SHP77 treated with DMSO at 0.1 percent for 48 hours (cell line): ENCODE measurements around the gene C2orf92.

ENCODE experiments used
- DNase-seq: peaks from one replicate; lab custom pipeline; 2025; lab: John Stamatoyannopoulos, UW

C2orf92 gene

GRCh38 chr2:97714084-97714949, 44.8 kb downstream of the C2orf92 start:
- no peak for DNase-seq

DNA sequence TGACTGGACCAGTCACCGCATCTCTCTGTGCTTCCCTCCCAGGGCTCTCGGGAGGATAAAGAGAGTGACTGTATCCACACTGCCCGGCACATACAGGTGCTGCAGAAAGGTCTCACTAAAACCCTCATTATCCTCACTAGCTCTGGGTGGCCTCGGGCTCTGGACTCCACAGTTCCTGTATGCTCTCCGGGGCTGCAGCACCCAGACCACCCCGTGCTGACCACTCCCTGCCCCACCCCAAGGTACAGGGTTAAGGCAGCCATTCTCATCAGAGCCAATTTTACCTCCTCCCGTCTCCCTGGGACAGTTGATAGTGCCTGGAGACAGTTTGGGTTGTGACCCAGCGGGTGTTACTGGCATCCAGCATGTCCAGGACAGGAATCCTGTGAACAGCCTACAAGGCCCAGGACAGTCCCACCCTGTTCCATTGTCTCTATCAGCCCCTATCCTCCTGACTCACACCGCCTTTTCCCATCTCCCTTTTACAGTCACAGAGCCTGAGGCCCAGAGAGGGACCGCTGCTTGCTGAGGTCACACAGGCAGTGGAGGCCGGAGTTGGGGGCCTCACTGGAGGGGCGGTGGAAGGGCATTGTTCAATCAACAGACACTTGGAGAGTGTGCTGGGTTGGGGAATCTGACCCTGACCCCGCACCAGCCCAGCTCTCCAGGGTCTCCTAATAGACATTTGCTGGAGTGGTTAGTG, 45.6 kb downstream of the C2orf92 start:
- no peak for DNase-seq

GRCh38 chr2:97715951-97716694, 46.6 kb downstream of the C2orf92 start:
- no peak for DNase-seq

- no peak for DNase-seq
Observed at GRCh38 chr2:97716695-97717612, 47.4 kb downstream of the C2orf92 start.

GRCh38 chr2:97717613-97717995, 48.1 kb downstream of the C2orf92 start:
- DNase-seq: no peak

GRCh38 chr2:97718051-97718882, 48.8 kb downstream of the C2orf92 start:
- no peak for DNase-seq

DNA sequence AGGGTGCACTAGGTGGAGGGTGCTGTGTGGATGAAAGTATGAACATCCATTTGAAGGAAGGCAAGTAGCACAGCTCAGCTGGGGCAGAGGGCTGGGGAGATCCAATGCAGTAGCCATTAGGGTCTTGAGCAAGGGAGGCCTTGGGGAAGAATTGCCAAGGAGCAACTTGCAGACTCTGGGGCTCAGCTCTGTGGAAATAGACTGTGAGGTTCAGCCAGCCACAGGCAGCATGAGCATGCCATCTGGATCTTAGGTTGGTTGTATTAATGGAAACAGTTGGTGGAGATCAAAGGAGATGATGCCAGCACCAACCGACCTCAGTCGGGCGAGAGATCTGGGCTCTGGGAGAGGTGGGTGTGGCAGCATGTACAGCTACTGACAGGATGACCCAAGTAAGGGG, 49.4 kb downstream of the C2orf92 start:
- DNase-seq: no peak

- no peak for DNase-seq
Observed at GRCh38 chr2:97719362-97720155, 50.0 kb downstream of the C2orf92 start.

- DNase-seq: no peak
Observed at GRCh38 chr2:97720746-97721145, 51.2 kb downstream of the C2orf92 start.

DNA sequence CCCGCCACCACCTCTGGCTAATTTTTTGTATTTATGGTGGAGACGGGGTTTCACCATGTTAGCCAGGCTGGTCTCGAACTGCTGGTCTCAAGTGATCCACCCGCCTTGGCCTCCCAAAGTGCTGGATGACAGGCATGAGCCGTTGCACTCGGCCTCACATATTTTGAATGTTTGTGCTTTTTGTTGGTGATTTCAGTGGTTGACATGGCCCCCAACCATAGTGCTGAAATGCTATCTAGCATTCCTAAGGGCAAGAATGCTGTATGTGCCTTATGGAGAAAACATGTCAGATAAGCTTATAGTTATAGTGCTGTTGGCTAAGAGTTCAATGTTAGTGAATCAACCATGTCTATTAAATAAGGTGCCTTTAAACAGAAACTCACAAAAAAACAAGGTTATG, 52.7 kb downstream of the C2orf92 start:
- no peak for DNase-seq

- DNase-seq: no peak
Observed at GRCh38 chr2:97723156-97724072, 53.9 kb downstream of the C2orf92 start.

- no peak for DNase-seq
Observed at GRCh38 chr2:97724073-97724410, 54.5 kb downstream of the C2orf92 start.

- no peak for DNase-seq
Observed at GRCh38 chr2:97724501-97724900, 55.0 kb downstream of the C2orf92 start.

DNA sequence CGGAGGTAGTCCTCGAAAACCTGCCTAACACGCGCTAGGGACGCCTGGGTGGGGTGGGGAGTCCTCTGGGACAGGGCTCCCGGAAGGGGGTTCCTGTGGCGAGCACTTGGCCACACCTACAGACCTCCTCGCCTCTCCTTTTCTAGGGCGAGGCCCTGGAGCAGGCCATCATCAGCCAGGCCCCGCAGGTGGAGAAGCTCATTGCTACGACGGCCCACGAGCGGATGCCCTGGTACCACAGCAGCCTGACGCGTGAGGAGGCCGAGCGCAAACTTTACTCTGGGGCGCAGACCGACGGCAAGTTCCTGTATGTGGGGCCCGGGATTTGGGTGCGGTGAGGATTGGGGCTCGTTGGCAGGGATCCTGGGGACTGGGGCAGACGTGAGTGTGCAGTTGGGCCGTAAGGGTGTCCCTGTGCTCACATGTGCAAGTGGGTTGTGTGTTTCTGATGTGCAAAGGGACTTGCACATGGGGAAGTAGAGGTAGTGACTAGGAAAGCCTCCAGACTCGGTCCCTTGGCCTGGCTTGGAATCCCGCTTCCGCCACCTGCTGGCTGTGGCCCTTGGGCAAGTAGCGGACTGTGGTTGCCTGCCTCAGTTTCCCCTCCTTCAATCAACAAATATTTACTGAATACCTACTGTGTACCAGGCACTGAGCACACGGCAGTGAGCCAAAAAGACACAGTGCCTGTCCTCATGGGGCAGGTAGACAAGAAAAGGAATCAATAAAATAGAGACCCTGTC, 55.6 kb downstream of the C2orf92 start:
- DNase-seq: no peak

GRCh38 chr2:97726261-97727064, 57.0 kb downstream of the C2orf92 start:
- no peak for DNase-seq

GRCh38 chr2:97727296-97727695, 57.8 kb downstream of the C2orf92 start:
- no peak for DNase-seq

DNA sequence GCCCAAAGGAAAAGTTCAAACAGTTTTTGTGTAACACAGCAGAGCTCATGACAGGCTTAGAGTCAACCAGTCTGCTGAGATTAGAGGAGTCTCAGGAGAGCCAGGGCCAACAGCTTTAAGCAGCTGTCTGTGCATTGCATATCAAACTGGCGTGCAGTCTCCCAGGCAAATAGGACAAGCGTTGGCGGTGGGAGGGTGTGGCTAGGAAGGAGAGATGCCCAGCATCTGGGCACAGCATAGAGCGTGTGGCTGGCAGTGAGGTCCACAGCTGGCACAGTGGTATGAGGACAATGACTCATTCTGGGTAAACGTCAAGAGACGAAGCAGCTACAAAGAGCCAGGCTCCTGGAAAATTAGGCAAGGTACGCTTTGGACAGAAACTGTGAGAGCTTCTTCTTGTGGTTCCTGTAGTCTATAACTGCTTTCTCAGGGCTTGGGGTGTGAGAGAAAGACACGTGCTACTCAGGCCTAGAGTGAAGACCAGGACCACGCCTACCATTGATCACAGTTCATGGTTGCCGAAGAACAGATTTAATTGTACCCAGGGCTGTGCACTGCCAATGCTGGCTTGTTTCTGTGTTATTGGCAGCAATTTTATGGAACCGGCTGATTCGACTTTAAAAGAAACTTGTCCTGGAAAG, 58.7 kb downstream of the C2orf92 start:
- no peak for DNase-seq
